RWPE1 (cell line): Measurements from ENCODE around the gene THYN1.

Source experiments
- CTCF ChIA-PET: fragments of 350-600 bp; sonication (Branson Sonifier 250); formaldehyde crosslinking; extraction: SDS; loops from one replicate; lab custom pipeline; 2021; lab: Yijun Ruan, JAX
- POLR2A ChIA-PET: fragments of 400-600 bp; formaldehyde crosslinking; extraction: SDS; loops from one replicate; lab custom pipeline; 2020; ENCODE audit warnings: antibody characterized with exemption; ENCODE audit not compliant: low non-redundant PET; lab: Yijun Ruan, JAX
- DNase-seq: peaks from one replicate; pipeline ENCODE4 v3.0.0; 2012; ENCODE audit warnings: low spot score
- H3K27ac ChIP-seq: fragments of 450-650 bp; 2 replicates; pipeline ENCODE4 v1.5.1; 2017
- CTCF ChIP-seq: fragments of 450-650 bp; conservative IDR thresholded peaks from 2 replicates; pipeline ENCODE4 v1.5.1; 2017; ENCODE audit warnings: low read depth, mild to moderate bottlenecking

Gene THYN1

DNA sequence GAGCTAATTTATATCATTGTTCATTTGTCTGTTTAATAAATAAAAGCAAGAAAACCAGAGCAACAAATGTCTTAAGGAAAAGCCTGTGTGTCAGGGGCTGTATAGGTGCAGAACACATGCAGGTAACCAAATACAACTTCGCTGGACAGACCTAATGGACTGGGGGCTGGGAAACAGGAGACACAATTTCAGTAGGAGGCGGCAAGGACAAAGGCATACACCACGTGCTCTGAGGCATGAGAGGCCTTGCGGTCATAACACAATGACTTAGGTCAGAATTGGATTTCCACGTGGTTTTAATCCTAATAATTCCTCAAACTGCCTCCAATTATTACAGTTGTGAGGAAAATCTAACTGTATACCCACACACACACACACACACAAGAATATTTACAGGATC is 14.3 kb upstream of the THYN1 start:
- DNase-seq = no peak
- H3K27ac ChIP-seq = peak overlapping the region; percentile 67; the same call in 1 of the 2 replicates
- ChIA-PET CTCF (interaction anchor here (0.6 kb wide), 1 partner anchor 283 kb away, joined by 3 read pairs; no protein-coding TSS in a partner anchor), POLR2A (no interaction called here)
- TF ChIP-seq CTCF = no peak

DNA sequence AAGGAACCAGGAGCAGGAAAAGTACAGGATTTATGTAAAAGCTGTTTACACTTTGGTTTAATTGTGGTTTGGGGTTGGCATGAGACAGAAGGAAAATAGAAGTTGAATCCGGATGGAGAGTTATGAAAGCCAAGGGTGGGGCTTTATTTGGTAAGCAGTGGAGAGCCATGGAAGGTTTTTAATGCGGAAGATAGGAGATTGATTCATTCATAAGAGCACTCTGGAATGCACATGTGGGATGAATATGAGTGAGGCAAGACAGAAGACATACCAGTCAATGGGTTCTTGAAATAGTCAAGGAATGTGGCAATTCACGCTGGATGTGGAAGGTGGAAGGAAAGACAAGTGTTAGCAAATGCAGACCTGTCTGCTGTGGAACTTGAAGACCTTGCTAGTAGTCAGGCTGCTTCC is 13.7 kb upstream of the THYN1 start:
- peak overlapping the region; percentile 71; the same call in 1 of the 2 replicates for H3K27ac ChIP-seq
- no peak for TF ChIP-seq CTCF
- ChIA-PET POLR2A (no interaction called here), CTCF (interaction anchor here (0.8 kb wide), 1 partner anchor 10 kb away, joined by 4 read pairs; the partner anchor contains the start of gene GLB1L3)
- peak; percentile 84 for DNase-seq

GRCh38 chr11:134266440-134266839 is 13.3 kb upstream of the THYN1 start:
- DNase-seq = no peak
- CTCF ChIA-PET = interaction anchor here (0.6 to 0.8 kb wide), 2 partner anchors 10 to 258 kb away, joined by 4 read pairs; partner anchors contain the start of gene GLB1L3
- POLR2A ChIA-PET = no interaction called here
- H3K27ac ChIP-seq = peak overlapping the region; percentile 71; the same call in 1 of the 2 replicates
- no peak for TF ChIP-seq CTCF

GRCh38 chr11:134264966-134265764 is 12.0 kb upstream of the THYN1 start:
- POLR2A ChIA-PET = no interaction called here
- no peak for TF ChIP-seq CTCF
- H3K27ac ChIP-seq = no peak overlapping the region
- CTCF ChIA-PET = no interaction called here
- DNase-seq = no peak

DNA sequence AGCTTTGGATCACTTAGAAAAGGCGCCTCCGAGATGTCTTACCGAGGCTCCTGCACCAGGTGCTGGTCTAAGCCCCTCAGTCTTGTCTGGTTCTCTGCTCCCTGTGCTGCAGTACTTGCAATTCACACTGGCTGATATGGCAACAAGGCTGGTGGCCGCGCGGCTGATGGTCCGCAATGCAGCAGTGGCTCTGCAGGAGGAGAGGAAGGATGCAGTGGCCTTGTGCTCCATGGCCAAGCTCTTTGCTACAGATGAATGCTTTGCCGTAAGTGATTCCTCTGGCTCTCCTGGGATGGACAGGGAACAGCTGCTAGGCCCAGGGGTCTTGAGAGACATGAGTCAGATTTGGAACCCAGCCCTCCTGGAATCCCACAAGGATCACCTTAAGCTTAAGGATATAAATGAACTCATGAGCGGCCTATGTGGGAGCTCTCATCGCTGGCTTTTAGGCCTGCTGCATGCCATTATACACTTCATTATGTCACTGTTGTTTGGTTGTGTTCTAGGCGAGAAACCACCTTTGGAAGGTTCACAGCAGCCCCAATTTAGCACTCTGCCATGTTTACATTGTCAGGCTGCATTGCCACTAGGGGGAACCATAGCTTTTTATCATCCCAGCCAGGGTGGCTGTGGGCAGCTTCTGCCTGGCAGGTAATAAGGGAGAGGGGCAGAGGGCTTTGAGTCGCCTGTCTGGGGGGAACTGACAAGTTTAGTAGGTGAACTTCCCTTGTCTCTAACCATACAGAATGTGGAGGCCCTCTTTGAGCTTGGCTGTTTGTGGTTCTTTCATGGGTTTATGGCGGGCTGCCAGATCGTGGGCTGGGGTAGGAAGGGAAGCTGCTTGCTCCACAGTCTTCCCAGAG is 8.7 kb upstream of the THYN1 start:
- CTCF ChIA-PET = interaction anchor here (0.5 to 1.5 kb wide), 9 partner anchors 9 to 558 kb away, joined by 3 to 9 read pairs (median 3); no protein-coding TSS in a partner anchor
- DNase-seq = peak; percentile 48

More for the DNA sequence above, 8.7 kb upstream of the THYN1 start:
- POLR2A ChIA-PET = no interaction called here
- no peak overlapping the region for H3K27ac ChIP-seq
- peak; percentile 48 for TF ChIP-seq CTCF
